Adrenal gland (tissue), 12 donors: ENCODE results near the gene GLIPR1L2. TPM values are rescaled to one million over a fixed set of nuclear protein-coding genes. Genes with fewer than 3 reads are reported as not detected.

Experiments used
- DNase-seq, 7 donors: peaks; one replicate each; pipeline ENCODE4 v3.0.0-alpha.2; 2019 to 2020
- H3K27ac ChIP-seq, 5 donors: fragments of 200-600 bp; sonication (generic) in 4 of 5; 1 replicate in 3 of 5; 2 replicates in 2 of 5; pipeline versions ENCODE4 v1.5.1 to v1.8.0; 2016 to 2020; ENCODE audit warnings: mild to moderate bottlenecking in 1 of 5
- H3K27me3 ChIP-seq: fragments of 200-600 bp; 2 replicates; pipeline ENCODE4 v1.8.0; 2021
- H3K36me3 ChIP-seq, 2 donors: fragments of 200-600 bp; replicated peaks in 1 of 2; 1 replicate in 1 of 2; 2 replicates in 1 of 2; pipeline versions ENCODE4 v1.5.1 to v1.8.0; 2018 to 2022
- H3K4me1 ChIP-seq, 2 donors: fragments of 200-600 bp; replicated peaks in 1 of 2; 1 replicate in 1 of 2; 2 replicates in 1 of 2; pipeline versions ENCODE4 v1.5.1 to v1.8.0; 2018 to 2021
- H3K4me3 ChIP-seq, 4 donors: fragments of 200-600 bp; sonication (generic) in 3 of 4; one replicate each; pipeline ENCODE4 v1.5.1; 2016 to 2018
- H3K9me3 ChIP-seq, 3 donors: fragments of 200-600 bp; sonication (generic) in 1 of 3; replicated peaks in 1 of 3; 1 replicate in 2 of 3; 2 replicates in 1 of 3; pipeline versions ENCODE4 v1.5.1 to v1.8.0; 2016 to 2021
- CTCF ChIP-seq, 6 experiments: fragments of 450-650 bp in 4 of 6; fragments of 200-600 bp in 2 of 6; sonication (generic) in 1 of 6; IDR thresholded peaks; 1 replicate in 5 of 6; 2 replicates in 1 of 6; pipeline versions ENCODE4 v1.5.1 to v1.8.0; 2016 to 2021; ENCODE audit warnings: antibody characterized with exemption in 6 of 6, mild to moderate bottlenecking in 2 of 6, moderate library complexity in 1 of 6
- POLR2A ChIP-seq, 2 donors: fragments of 450-650 bp; IDR thresholded peaks; one replicate each; pipeline ENCODE4 v1.6.1; 2017; ENCODE audit warnings: antibody characterized with exemption in 2 of 2, mild to moderate bottlenecking in 2 of 2, moderate library complexity in 1 of 2
- WGBS, 4 donors: extraction: QIAGEN DNeasy Blood & Tissue Kit in 2 of 4; methylation state at CpG; one replicate each; pipeline versions ENCODE4 v1.1.5 to v1.1.7; 2013 to 2017; 5-methylcytosine and 5-hydroxymethylcytosine counted together
- intact Hi-C, 2 donors: fragments of 100-400 bp; cut with DNase I; formaldehyde crosslinking; loops; one replicate each; pipeline versions ENCODE4 v1.14.1 to v1.15.0; 2022 to 2023
- polyA plus RNA-seq, 3 donors: library from polyadenylated mRNA; stranded (reverse); fragments of 200-250 nt in 2 of 3; fragments of 350-450 nt in 1 of 3; fragmentation: Illumina TruSeq in 1 of 3; extraction: RNeasy Lipid Tissue Mini Kit (QIAGEN cat#74804) in 1 of 3; gene quantifications; one replicate each; pipeline ENCODE4 v1.2.3, GENCODE V29; 2013 to 2014
- total RNA-seq, 9 donors: library from RNA; depleted of rRNA in 4 of 9; stranded (reverse); fragments of >200 nt in 4 of 9; fragments of 120-200 nt in 1 of 9; fragmentation: NEBNext Ultra II Directional in 1 of 9; extraction: Animal tissue kit (Norgen Biotek cat#: 25700) in 1 of 9; gene quantifications; one replicate each; pipeline versions ENCODE4 v1.1.0 to v1.2.4, GENCODE V29; 2013 to 2023
- donor health status: healthy with polysubstance abuse.
- donor health status: Bipolar disorder and iron deficiency.
- donor health status: DM: yes; HTN: yes; CAD: no.
- donor health status: DM: no; HTN: no; CAD: no.
- donor health status: DM: no; HTN: no; CAD: no.
- donor health status: DM: yes; HTN: yes; CAD: no.

Gene GLIPR1L2
- total and polyA plus RNA-seq, 12 donors: 0.51 to 6.2 (median 1.5) TPM

GRCh38 chr12:75459755-75460154 is 68.9 kb downstream of the GLIPR1L2 start:
- Histone ChIP-seq H3K9me3 (no peaks in the 10 kb centered on the region), H3K4me1 (peaks cover 0 to 5% of the 10 kb centered on the region in 2 donors), H3K4me3 (no peak overlapping the region), H3K27ac (no peak overlapping the region), H3K27me3 (no peaks in the 10 kb centered on the region), H3K36me3 (no peaks in the 10 kb centered on the region)
- 94 to 98% (median 96%) methylated on average over 3 of the region's 3 CpGs for WGBS, 4 donors
- intact Hi-C loops: no loop called here
- TF ChIP-seq CTCF (IDR thresholded peaks at IDR 0.05): no peak
- no peak for TF ChIP-seq POLR2A (IDR thresholded peaks at IDR 0.05)
- no peak for DNase-seq

GRCh38 chr12:75460204-75460603 is 69.3 kb downstream of the GLIPR1L2 start:
- H3K27me3 ChIP-seq: no peaks in the 10 kb centered on the region
- H3K27ac ChIP-seq: no peak overlapping the region
- H3K9me3 ChIP-seq: no peaks in the 10 kb centered on the region
- no peak overlapping the region for H3K4me3 ChIP-seq
- H3K4me1 ChIP-seq: peaks cover 0 to 5% of the 10 kb centered on the region in 2 donors
- no peak for TF ChIP-seq CTCF (IDR thresholded peaks at IDR 0.05)
- no peak for TF ChIP-seq POLR2A (IDR thresholded peaks at IDR 0.05)
- DNase-seq: no peak
- intact Hi-C loops: no loop called here
- H3K36me3 ChIP-seq: no peaks in the 10 kb centered on the region

- H3K9me3 ChIP-seq: peaks cover 0 to 5% (median 0%) of the 10 kb centered on the region in 3 donors
- no peaks in the 10 kb centered on the region for H3K36me3 ChIP-seq
- no peak overlapping the region for H3K27ac ChIP-seq
- no peaks in the 10 kb centered on the region for H3K27me3 ChIP-seq
- no peaks in the 10 kb centered on the region for H3K4me1 ChIP-seq
- TF ChIP-seq CTCF (IDR thresholded peaks at IDR 0.05) (no peak), POLR2A (IDR thresholded peaks at IDR 0.05) (no peak)
- no peak for DNase-seq
- intact Hi-C loops: no loop called here
- no peak overlapping the region for H3K4me3 ChIP-seq
- WGBS, 4 donors: 75 to 85% (median 77%) methylated on average over 6 of the region's 6 CpGs
Measured at GRCh38 chr12:75471902-75472890, 81.3 kb downstream of the GLIPR1L2 start.

- intact Hi-C loops: no loop called here
- Histone ChIP-seq H3K27me3 (no peaks in the 10 kb centered on the region), H3K36me3 (no peaks in the 10 kb centered on the region), H3K27ac (no peak overlapping the region), H3K9me3 (peaks cover 0 to 5% (median 0%) of the 10 kb centered on the region in 3 donors), H3K4me3 (no peak overlapping the region), H3K4me1 (no peaks in the 10 kb centered on the region)
- no peak for TF ChIP-seq POLR2A (IDR thresholded peaks at IDR 0.05)
- WGBS, 4 donors: 46 to 68% (median 55%) methylated on average over 2 of the region's 2 CpGs
- no peak for DNase-seq
Measured at GRCh38 chr12:75474116-75474515, 83.2 kb downstream of the GLIPR1L2 start.
